ENCODE measurements around the gene UNC5C. TPM values are rescaled to one million over a fixed set of nuclear protein-coding genes. Genes with fewer than 3 reads are reported as not detected.
A peak's percentile ranks its signal among the peaks of the same experiment; 100 is the strongest.

UNC5C gene
- total RNA-seq, 1 donor from 2014 or later, result 0.39 TPM

DNA sequence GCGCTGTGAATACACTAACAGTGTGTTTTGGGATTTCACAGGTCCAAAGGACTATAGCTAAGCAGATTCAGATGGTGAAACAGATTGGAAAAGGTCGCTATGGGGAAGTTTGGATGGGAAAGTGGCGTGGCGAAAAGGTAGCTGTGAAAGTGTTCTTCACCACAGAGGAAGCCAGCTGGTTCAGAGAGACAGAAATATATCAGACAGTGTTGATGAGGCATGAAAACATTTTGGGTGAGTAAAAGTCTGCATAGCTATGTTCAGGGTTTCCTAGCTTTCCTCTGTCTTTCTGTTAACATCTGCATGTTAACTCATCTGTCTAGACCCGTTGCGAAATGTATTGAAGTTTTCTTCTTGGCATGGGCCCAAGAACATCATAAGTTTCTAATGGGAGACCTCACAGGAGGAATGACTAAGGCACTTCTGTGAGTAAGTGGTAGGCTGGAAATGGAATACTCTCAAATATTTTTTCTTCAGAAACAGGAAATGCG lies 418.9 kb downstream of the UNC5C start:
- Histone ChIP-seq H3K4me1 (no peaks in the 10 kb centered on the region), H3K36me3 (no peaks in the 10 kb centered on the region), H2AFZ (replicated peaks) (no peak overlapping the region), H3K4me2 (no peak overlapping the region), H3K27me3 (no peaks in the 10 kb centered on the region), H3F3A (ENCODE audit: low read depth) (no peaks in the 10 kb centered on the region), H3K27ac (no peak overlapping the region), H4K20me1 (ENCODE audit: low read depth) (no peaks in the 10 kb centered on the region), H3K4me3 (no peak overlapping the region), H3K9ac (no peak overlapping the region), H3K79me2 (ENCODE audit: low read depth) (no peaks in the 10 kb centered on the region), H3K9me3 (ENCODE audit: low read depth) (no peaks in the 10 kb centered on the region)
- Mint-ChIP-seq H3K36me3 (peaks cover 34% of the 10 kb centered on the region), H3K27ac (no peak overlapping the region), H3K27me3 (ENCODE audit: insufficient read depth, low read depth) (no peaks in the 10 kb centered on the region), H3K4me1 (peaks cover 3% of the 10 kb centered on the region), H3K4me3 (no peak overlapping the region), H3K9me3 (peaks cover 4% of the 10 kb centered on the region)
- DNase-seq (ENCODE audit: low spot score), result no peak
- no peak for TF ChIP-seq EZH2phosphoT487 (IDR thresholded peaks at IDR 0.05)
- TF ChIP-seq EZH2 (IDR thresholded peaks at IDR 0.05), result no peak
- no peak for TF ChIP-seq CTCF (IDR thresholded peaks at IDR 0.05)

DNA sequence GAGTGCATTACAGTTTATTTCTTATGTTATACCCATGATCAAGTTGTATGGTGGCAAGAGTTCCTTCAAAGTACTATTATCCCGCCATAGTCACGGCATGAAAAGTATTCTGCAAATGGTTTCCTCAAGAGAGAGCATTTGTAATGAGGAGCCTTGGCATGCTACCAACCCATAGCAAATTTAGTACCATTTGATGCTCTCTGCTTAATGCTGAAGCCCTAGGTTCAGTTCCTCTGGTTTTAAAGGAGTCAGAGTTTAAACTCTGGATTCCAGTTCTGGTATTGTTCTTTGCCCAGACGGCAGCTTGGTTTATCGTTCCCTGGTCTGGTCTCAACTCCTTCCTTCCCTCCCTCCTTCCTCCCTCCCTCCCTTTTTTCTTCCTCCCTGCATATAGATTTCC lies 419.7 kb downstream of the UNC5C start:
- no peak overlapping the region for H3K27ac Mint-ChIP-seq
- TF ChIP-seq EZH2 (IDR thresholded peaks at IDR 0.05) (no peak), EZH2phosphoT487 (IDR thresholded peaks at IDR 0.05) (no peak), CTCF (IDR thresholded peaks at IDR 0.05) (no peak)
- H4K20me1 ChIP-seq (ENCODE audit: low read depth), result no peaks in the 10 kb centered on the region
- H3F3A ChIP-seq (ENCODE audit: low read depth), result no peaks in the 10 kb centered on the region
- H3K36me3 Mint-ChIP-seq, result peaks cover 30% of the 10 kb centered on the region
- H3K4me1 Mint-ChIP-seq, result peaks cover 4% of the 10 kb centered on the region
- no peaks in the 10 kb centered on the region for H3K9me3 Mint-ChIP-seq
- no peaks in the 10 kb centered on the region for H3K36me3 ChIP-seq
- H3K27me3 ChIP-seq, result no peaks in the 10 kb centered on the region
- no peak overlapping the region for H3K9ac ChIP-seq
- H3K4me3 ChIP-seq, result no peak overlapping the region
- no peaks in the 10 kb centered on the region for H3K27me3 Mint-ChIP-seq (ENCODE audit: insufficient read depth, low read depth)
- H3K27ac ChIP-seq, result no peak overlapping the region
- H3K4me1 ChIP-seq, result no peaks in the 10 kb centered on the region
- H3K4me3 Mint-ChIP-seq, result no peak overlapping the region
- no peak for DNase-seq (ENCODE audit: low spot score)
- no peak overlapping the region for H2AFZ ChIP-seq (replicated peaks)
- H3K9me3 ChIP-seq (ENCODE audit: low read depth), result no peaks in the 10 kb centered on the region
- no peaks in the 10 kb centered on the region for H3K79me2 ChIP-seq (ENCODE audit: low read depth)
- H3K4me2 ChIP-seq, result no peak overlapping the region

DNA sequence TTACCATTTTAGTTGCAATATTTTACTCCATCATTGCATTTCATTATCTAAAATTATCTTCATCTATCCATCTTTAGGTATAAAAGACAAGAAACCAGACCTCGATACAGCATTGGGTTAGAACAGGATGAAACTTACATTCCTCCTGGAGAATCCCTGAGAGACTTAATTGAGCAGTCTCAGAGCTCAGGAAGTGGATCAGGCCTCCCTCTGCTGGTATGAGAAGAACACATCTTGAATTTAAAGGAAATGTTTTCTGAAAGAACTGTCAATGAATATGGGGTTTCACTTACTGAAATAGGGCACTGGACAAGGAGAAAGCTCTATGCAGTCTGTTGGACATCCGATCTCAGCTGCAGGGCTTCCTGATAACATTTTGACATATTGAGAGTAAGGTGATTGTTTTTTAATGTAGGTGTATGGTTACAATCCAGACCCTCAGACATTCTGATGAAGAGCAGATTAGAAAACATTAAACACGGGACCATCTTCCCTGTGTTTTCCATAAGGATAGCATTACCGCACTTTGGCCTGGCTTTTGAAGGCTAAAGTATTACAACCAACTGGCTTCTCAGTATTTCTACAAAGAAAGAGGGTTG lies 423.8 kb downstream of the UNC5C start:
- H3K4me1 Mint-ChIP-seq, result peaks cover 4% of the 10 kb centered on the region
- Histone ChIP-seq H3K36me3 (no peaks in the 10 kb centered on the region), H2AFZ (replicated peaks) (no peak overlapping the region), H3K4me1 (no peaks in the 10 kb centered on the region), H3K79me2 (ENCODE audit: low read depth) (no peaks in the 10 kb centered on the region), H3K4me2 (no peak overlapping the region), H3K27ac (no peak overlapping the region), H4K20me1 (ENCODE audit: low read depth) (no peaks in the 10 kb centered on the region), H3F3A (ENCODE audit: low read depth) (no peaks in the 10 kb centered on the region), H3K27me3 (no peaks in the 10 kb centered on the region), H3K9ac (no peak overlapping the region), H3K9me3 (ENCODE audit: low read depth) (no peaks in the 10 kb centered on the region), H3K4me3 (no peak overlapping the region)
- H3K9me3 Mint-ChIP-seq, result no peaks in the 10 kb centered on the region
- DNase-seq (ENCODE audit: low spot score), result peak; percentile 78
- H3K4me3 Mint-ChIP-seq, result no peak overlapping the region
- no peaks in the 10 kb centered on the region for H3K27me3 Mint-ChIP-seq (ENCODE audit: insufficient read depth, low read depth)
- no peak overlapping the region for H3K27ac Mint-ChIP-seq
- TF ChIP-seq EZH2phosphoT487 (IDR thresholded peaks at IDR 0.05) (no peak), CTCF (IDR thresholded peaks at IDR 0.05) (peak; percentile 77)
- H3K36me3 Mint-ChIP-seq, result peaks cover 17% of the 10 kb centered on the region

Measured in neural progenitor cell (in vitro differentiated cells).